ENCODE results near the gene DDX11.
"Not testable (repeated sequence)": the region's sequence is repeated elsewhere in the genome, so short reads cannot be mapped to it uniquely, and the experiment has no call there.

DNA sequence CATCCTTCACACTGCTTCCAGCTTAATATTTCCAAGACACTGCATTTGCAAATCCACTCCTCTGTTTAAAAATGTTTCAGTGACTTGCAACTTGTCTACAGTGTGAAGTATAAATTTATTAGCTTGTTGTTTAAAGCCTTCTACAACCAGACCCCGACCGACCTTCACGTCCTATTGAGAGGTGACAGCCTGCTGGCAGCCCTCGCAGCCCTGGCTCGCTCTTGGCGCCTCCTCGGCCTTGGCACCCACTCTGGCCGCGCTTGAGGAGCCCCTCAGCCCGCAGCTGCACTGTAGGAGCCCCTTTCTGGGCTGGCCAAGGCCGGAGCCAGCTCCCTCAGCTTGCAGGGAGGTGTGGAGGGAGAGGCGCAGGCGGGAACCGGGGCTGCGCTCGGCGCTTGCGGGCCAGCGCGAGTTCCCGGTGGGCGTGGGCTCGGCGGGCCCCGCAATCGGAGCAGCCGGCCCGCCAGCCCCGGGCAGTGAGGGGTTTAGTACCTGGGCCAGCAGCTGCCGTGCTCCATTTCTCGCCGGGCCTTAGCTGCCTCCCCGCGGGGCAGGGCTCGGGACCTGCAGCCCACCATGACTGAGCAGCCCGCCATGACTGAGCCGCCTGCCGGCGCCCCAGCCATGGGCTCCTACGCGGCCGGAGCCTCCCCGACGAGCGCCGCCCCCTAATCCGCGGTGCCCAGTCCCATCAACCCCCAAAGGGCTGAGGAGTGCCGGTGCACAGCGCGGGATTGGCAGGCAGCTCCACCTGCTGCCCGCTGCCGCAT is 2.5 kb upstream of the DDX11 start:
- TF ChIP-seq, protein P1, sequence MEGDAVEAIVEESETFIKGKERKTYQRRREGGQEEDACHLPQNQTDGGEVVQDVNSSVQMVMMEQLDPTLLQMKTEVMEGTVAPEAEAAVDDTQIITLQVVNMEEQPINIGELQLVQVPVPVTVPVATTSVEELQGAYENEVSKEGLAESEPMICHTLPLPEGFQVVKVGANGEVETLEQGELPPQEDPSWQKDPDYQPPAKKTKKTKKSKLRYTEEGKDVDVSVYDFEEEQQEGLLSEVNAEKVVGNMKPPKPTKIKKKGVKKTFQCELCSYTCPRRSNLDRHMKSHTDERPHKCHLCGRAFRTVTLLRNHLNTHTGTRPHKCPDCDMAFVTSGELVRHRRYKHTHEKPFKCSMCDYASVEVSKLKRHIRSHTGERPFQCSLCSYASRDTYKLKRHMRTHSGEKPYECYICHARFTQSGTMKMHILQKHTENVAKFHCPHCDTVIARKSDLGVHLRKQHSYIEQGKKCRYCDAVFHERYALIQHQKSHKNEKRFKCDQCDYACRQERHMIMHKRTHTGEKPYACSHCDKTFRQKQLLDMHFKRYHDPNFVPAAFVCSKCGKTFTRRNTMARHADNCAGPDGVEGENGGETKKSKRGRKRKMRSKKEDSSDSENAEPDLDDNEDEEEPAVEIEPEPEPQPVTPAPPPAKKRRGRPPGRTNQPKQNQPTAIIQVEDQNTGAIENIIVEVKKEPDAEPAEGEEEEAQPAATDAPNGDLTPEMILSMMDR (IDR thresholded peaks at IDR 0.05): not testable (repeated sequence)
- not testable (repeated sequence) for TF ChIP-seq POLR2A, POLR2AphosphoS5 (IDR thresholded peaks at IDR 0.05)
